Hepatocyte (in vitro differentiated cells): ENCODE results near the gene IFNA7.

Experiments used
- EZH2phosphoT487 ChIP-seq: fragments of 200-600 bp; sonication (generic); IDR thresholded peaks from one replicate; pipeline ENCODE4 v1.6.1; 2018; ENCODE audit warnings: antibody characterized with exemption, mild to moderate bottlenecking, low read depth, moderate library complexity; ENCODE audit not compliant: unreplicated experiment, severe bottlenecking
- TF ChIP-seq, protein P1 (sequence below): fragments of 200-600 bp; sonication (generic); IDR thresholded peaks from 2 replicates; pipeline ENCODE4 v1.5.1; 2016; ENCODE audit warnings: antibody characterized with exemption, mild to moderate bottlenecking; ENCODE audit not compliant: poor library complexity

- TF ChIP-seq, protein P1, sequence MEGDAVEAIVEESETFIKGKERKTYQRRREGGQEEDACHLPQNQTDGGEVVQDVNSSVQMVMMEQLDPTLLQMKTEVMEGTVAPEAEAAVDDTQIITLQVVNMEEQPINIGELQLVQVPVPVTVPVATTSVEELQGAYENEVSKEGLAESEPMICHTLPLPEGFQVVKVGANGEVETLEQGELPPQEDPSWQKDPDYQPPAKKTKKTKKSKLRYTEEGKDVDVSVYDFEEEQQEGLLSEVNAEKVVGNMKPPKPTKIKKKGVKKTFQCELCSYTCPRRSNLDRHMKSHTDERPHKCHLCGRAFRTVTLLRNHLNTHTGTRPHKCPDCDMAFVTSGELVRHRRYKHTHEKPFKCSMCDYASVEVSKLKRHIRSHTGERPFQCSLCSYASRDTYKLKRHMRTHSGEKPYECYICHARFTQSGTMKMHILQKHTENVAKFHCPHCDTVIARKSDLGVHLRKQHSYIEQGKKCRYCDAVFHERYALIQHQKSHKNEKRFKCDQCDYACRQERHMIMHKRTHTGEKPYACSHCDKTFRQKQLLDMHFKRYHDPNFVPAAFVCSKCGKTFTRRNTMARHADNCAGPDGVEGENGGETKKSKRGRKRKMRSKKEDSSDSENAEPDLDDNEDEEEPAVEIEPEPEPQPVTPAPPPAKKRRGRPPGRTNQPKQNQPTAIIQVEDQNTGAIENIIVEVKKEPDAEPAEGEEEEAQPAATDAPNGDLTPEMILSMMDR: no peak
- TF ChIP-seq EZH2phosphoT487: no peak
These were observed 41.8 kb downstream of the IFNA7 start for GRCh38 chr9:21160178-21160577.
